ENCODE measurements around the gene ZNF740.

Gene ZNF740

DNA sequence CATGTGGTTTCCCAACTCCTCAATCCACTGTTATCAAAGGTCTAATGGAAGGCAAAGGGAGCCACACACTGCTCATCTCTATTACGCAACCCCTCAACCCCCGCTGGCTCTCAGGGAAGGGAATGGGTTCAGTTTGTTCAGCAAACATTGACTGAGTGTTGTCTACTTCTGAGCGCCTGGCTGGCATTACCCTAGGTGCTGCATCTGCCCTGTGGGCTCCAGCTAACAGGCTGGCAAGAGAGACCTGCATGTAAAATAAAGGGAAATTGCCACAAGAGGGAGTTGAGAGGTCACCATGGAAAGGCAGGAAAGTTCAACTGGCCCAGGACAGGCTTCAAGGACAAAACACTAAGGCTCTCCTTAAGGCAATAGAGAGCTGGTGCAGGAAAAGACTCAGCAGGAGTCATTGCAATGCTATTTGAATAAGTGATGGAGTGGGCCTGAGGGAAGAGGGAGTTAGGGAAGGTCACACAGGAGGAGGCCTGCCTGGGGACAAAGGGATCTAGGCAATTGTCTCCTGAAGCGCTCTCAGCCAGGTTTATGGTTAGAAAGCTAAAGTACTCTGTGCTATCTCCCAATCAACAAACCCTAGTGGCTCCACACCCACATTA is 5.5 kb upstream of the ZNF740 start (continued):
- TF ChIP-seq ZNF843 (tag by site-specific recombination; IDR thresholded peaks at IDR 0.05) (no peak), ZIC2 (tag by site-specific recombination; IDR thresholded peaks at IDR 0.05) (peak; percentile 79), ZNF548 (tag by site-specific recombination; IDR thresholded peaks at IDR 0.05) (no peak), EGR2 (tag by site-specific recombination; IDR thresholded peaks at IDR 0.05; ENCODE audit: low read depth) (peak; percentile 19; the same call in 1 of the 2 replicates), ZNF423 (tag by site-specific recombination; IDR thresholded peaks at IDR 0.05) (peak; percentile 54; the same call in 1 of the 2 replicates), ZNF48 (tag by site-specific recombination; IDR thresholded peaks at IDR 0.05) (no peak), ZNF140 (tag by site-specific recombination; IDR thresholded peaks at IDR 0.05) (no peak), ZNF37A (tag by site-specific recombination; IDR thresholded peaks at IDR 0.05) (no peak), ZNF155 (tag by site-specific recombination; IDR thresholded peaks at IDR 0.05) (no peak), ZNF514 (tag by site-specific recombination; IDR thresholded peaks at IDR 0.05) (no peak), ZNF2 (tag by site-specific recombination; IDR thresholded peaks at IDR 0.05) (no peak), SP2 (tag by site-specific recombination; IDR thresholded peaks at IDR 0.05) (no peak), ZNF112 (tag by site-specific recombination; IDR thresholded peaks at IDR 0.05) (no peak), ZNF266 (tag by site-specific recombination; IDR thresholded peaks at IDR 0.05; ENCODE audit: low read depth) (no peak), RBAK (tag by site-specific recombination; IDR thresholded peaks at IDR 0.05) (no peak), WT1 (tag by site-specific recombination; IDR thresholded peaks at IDR 0.05) (peak; percentile 43; the same call in 1 of the 2 replicates), ZNF610 (tag by site-specific recombination; IDR thresholded peaks at IDR 0.05; ENCODE audit: borderline replicate concordance) (no peak), ZNF521 (tag by site-specific recombination; IDR thresholded peaks at IDR 0.05) (no peak), ZNF16 (tag by site-specific recombination; IDR thresholded peaks at IDR 0.05; ENCODE audit: low read depth) (no peak), ZNF585B (tag by site-specific recombination; IDR thresholded peaks at IDR 0.05) (no peak), ZNF311 (tag by site-specific recombination; IDR thresholded peaks at IDR 0.05; ENCODE audit: borderline replicate concordance) (no peak), ZNF558 (tag by site-specific recombination; IDR thresholded peaks at IDR 0.05) (no peak), ZNF157 (tag by site-specific recombination; IDR thresholded peaks at IDR 0.05) (no peak), ZNF398 (tag by site-specific recombination; IDR thresholded peaks at IDR 0.05) (no peak), REST (tag by site-specific recombination; IDR thresholded peaks at IDR 0.05) (no peak), ZEB2 (tag by site-specific recombination; IDR thresholded peaks at IDR 0.05) (no peak), ZBTB48 (tag by site-specific recombination; IDR thresholded peaks at IDR 0.05) (peak; percentile 71), GLIS1 (tag by site-specific recombination; IDR thresholded peaks at IDR 0.05) (peak; percentile 81), ZSCAN23 (tag by site-specific recombination; IDR thresholded peaks at IDR 0.05) (no peak), PRDM1 (tag by site-specific recombination; IDR thresholded peaks at IDR 0.05) (peak; percentile 54), ZFP3 (tag by site-specific recombination; IDR thresholded peaks at IDR 0.05; ENCODE audit: low read depth) (no peak), HOXC10 (CRISPR knock-in tag; IDR thresholded peaks at IDR 0.05) (no peak), ZNF596 (tag by site-specific recombination; IDR thresholded peaks at IDR 0.05) (no peak)
- TF ChIP-seq, protein P1, sequence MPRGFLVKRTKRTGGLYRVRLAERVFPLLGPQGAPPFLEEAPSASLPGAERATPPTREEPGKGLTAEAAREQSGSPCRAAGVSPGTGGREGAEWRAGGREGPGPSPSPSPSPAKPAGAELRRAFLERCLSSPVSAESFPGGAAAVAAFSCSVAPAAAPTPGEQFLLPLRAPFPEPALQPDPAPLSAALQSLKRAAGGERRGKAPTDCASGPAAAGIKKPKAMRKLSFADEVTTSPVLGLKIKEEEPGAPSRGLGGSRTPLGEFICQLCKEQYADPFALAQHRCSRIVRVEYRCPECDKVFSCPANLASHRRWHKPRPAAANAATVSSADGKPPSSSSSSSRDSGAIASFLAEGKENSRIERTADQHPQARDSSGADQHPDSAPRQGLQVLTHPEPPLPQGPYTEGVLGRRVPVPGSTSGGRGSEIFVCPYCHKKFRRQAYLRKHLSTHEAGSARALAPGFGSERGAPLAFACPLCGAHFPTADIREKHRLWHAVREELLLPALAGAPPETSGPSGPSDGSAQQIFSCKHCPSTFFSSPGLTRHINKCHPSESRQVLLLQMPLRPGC (tag by site-specific recombination; IDR thresholded peaks at IDR 0.05): no peak
- TF ChIP-seq, protein P2, sequence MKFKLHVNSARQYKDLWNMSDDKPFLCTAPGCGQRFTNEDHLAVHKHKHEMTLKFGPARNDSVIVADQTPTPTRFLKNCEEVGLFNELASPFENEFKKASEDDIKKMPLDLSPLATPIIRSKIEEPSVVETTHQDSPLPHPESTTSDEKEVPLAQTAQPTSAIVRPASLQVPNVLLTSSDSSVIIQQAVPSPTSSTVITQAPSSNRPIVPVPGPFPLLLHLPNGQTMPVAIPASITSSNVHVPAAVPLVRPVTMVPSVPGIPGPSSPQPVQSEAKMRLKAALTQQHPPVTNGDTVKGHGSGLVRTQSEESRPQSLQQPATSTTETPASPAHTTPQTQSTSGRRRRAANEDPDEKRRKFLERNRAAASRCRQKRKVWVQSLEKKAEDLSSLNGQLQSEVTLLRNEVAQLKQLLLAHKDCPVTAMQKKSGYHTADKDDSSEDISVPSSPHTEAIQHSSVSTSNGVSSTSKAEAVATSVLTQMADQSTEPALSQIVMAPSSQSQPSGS (tag by site-specific recombination; IDR thresholded peaks at IDR 0.05; ENCODE audit: low read depth): no peak
